ENCODE results near the gene COP1. TPM values are rescaled to one million over a fixed set of nuclear protein-coding genes. Genes with fewer than 3 reads are reported as not detected.

COP1 gene
- total and polyA plus RNA-seq, 2 of the 4 experiments (the other 2 are of a cell fraction): 17.8 to 35.0 TPM

DNA sequence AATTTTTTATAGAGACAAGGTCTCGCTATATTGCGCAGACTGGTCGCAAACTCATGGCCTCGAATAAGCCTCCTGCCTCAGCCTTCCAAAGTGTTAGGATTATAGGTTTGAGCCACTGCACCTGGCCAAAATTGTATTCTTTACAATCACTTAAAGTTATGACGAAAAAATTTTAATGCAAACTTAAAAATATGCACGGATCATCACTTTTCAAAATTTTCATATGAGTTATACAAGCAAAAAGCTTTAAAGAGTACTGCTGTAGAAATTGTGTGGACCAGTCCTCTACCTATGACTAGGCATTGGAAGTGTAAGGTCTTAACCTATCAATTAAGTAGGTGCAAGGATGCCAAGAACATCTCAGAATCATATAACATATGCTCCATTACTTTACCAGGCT lies 34.9 kb downstream of the COP1 start:
- Histone ChIP-seq H3K4me2 (ENCODE audit: low read depth, low read length) (no peak overlapping the region), H3K4me3 (ENCODE audit: insufficient read depth, low read depth, low read length) (no peak overlapping the region), H2BK20ac (ENCODE audit: low read depth, low read length) (no peak overlapping the region), H3K56ac (ENCODE audit: extremely low read depth, insufficient read depth, low read length) (no peak overlapping the region), H3K9me3 (ENCODE audit: control insufficient read depth, insufficient read depth, low read length) (no peaks in the 10 kb centered on the region), H2BK120ac (ENCODE audit: low read depth, low read length) (no peak overlapping the region), H3K23ac (ENCODE audit: low read depth, low read length) (no peak overlapping the region), H2BK15ac (ENCODE audit: low read depth, low read length) (no peak overlapping the region), H3K4me1 (ENCODE audit: control insufficient read depth, insufficient read depth, low read length) (no peaks in the 10 kb centered on the region), H3K79me1 (ENCODE audit: low read depth in 1 of 2, low read length in 2 of 2) (peaks cover 16 to 32% of the 10 kb centered on the region in 2 experiments), H3K9ac (ENCODE audit: low read depth, low read length) (no peak overlapping the region), H4K5ac (ENCODE audit: low read depth, low read length) (no peak overlapping the region), H4K91ac (ENCODE audit: insufficient read depth, low read depth, low read length) (no peak overlapping the region), H4K20me1 (ENCODE audit: insufficient read depth, low read length) (no peaks in the 10 kb centered on the region; the same call in 1 of the 2 replicates), H3K18ac (ENCODE audit: low read depth, low read length) (no peak overlapping the region), H3K14ac (replicated peaks; ENCODE audit: low read depth, low read length) (no peak overlapping the region), H2AK5ac (ENCODE audit: low read depth, low read length) (no peak overlapping the region), H3K36me3 (ENCODE audit: control insufficient read depth, insufficient read depth, low read length) (peaks cover 11% of the 10 kb centered on the region), H2BK5ac (ENCODE audit: low read depth, low read length, poor library complexity, severe bottlenecking) (no peak overlapping the region), H3K27me3 (ENCODE audit: control insufficient read depth, insufficient read depth, low read length) (no peaks in the 10 kb centered on the region), H2AFZ (replicated peaks; ENCODE audit: low read length, poor library complexity) (no peak overlapping the region), H3K27ac (ENCODE audit: insufficient read depth, low read length) (no peak overlapping the region), H3K9me1 (ENCODE audit: insufficient read depth, low read length) (peaks cover 5% of the 10 kb centered on the region; the same call in 1 of the 2 replicates), H3K4ac (ENCODE audit: low read depth, low read length) (no peak overlapping the region), H4K8ac (ENCODE audit: low read depth in 2 of 2, low read length in 2 of 2) (no peak overlapping the region), H2AK9ac (replicated peaks; ENCODE audit: low read depth, low read length, poor library complexity) (no peak overlapping the region)
- TF ChIP-seq MXI1 (IDR thresholded peaks at IDR 0.05; ENCODE audit: borderline replicate concordance, low read depth, low read length) (no peak), CHD1 (IDR thresholded peaks at IDR 0.05; ENCODE audit: low read depth, low read length) (no peak), RCOR1 (IDR thresholded peaks at IDR 0.05; ENCODE audit: insufficient replicate concordance, low read length) (no peak), POLR2A (IDR thresholded peaks at IDR 0.05; ENCODE audit: low read depth, low read length) (no peak), MAFK (IDR thresholded peaks at IDR 0.05; ENCODE audit: low read depth, low read length) (peak; percentile 78), CEBPB (IDR thresholded peaks at IDR 0.05; ENCODE audit: low read depth, low read length) (no peak), BHLHE40 (IDR thresholded peaks at IDR 0.05; ENCODE audit: low read depth, low read length) (no peak)
- TF ChIP-seq, protein P1, sequence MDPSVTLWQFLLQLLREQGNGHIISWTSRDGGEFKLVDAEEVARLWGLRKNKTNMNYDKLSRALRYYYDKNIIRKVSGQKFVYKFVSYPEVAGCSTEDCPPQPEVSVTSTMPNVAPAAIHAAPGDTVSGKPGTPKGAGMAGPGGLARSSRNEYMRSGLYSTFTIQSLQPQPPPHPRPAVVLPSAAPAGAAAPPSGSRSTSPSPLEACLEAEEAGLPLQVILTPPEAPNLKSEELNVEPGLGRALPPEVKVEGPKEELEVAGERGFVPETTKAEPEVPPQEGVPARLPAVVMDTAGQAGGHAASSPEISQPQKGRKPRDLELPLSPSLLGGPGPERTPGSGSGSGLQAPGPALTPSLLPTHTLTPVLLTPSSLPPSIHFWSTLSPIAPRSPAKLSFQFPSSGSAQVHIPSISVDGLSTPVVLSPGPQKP (IDR thresholded peaks at IDR 0.05; ENCODE audit: borderline replicate concordance, low read depth, low read length): no peak
- BruUV-seq (replicated peaks): no TSS peak
- intact Hi-C loops (cut with micrococcal nuclease) (no loop called here), in situ Hi-C loops (cut with MboI; ENCODE audit: low sequenced_read_pairs) (no loop called here), dilution Hi-C loops (cut with HindIII; ENCODE audit: low sequenced_read_pairs, unreplicated experiment) (no loop called here)
- WGBS, 2 experiments (ENCODE audit: extremely low coverage in 2 of 2, insufficient read length in 1 of 2): no CpG with 5 or more reads among the region's 6 CpGs
- no peak for DNase-seq
- POLR2A ChIA-PET (ENCODE audit: unreplicated experiment): no interaction called here
- no peak for ATAC-seq (ENCODE audit: low read depth)
- CTCF ChIA-PET: no interaction called here

Data from IMR-90 (cell line).